Fibroblast of the aortic adventitia (primary cell): ENCODE results near the gene HDX. TPM values are rescaled to one million over a fixed set of nuclear protein-coding genes. Genes with fewer than 3 reads are reported as not detected.

Experiments used
- DNase-seq: peaks from one replicate; pipeline ENCODE4 v3.0.0-alpha.2; 2010; ENCODE audit warnings: low read depth
- H3K4me3 ChIP-seq: 2 replicates; pipeline ENCODE4 v1.5.1; 2011; ENCODE audit warnings: low read depth, mild to moderate bottlenecking, control low read depth, low read length, moderate library complexity
- total RNA-seq: library from RNA; depleted of rRNA; stranded (reverse); fragments of >200 nt; gene quantifications from 2 replicates; pipeline ENCODE4 v1.2.3, GENCODE V29; 2012; ENCODE audit warnings: low replicate concordance
- TF ChIP-seq, protein P1 (sequence below): IDR thresholded peaks from 2 replicates; pipeline ENCODE4 v1.5.1; 2011; ENCODE audit warnings: mild to moderate bottlenecking, low read length, control low read depth, inconsistent platforms; ENCODE audit not compliant: insufficient read depth

The HDX gene
- total RNA-seq, 1 donor = 5.6 TPM

DNA sequence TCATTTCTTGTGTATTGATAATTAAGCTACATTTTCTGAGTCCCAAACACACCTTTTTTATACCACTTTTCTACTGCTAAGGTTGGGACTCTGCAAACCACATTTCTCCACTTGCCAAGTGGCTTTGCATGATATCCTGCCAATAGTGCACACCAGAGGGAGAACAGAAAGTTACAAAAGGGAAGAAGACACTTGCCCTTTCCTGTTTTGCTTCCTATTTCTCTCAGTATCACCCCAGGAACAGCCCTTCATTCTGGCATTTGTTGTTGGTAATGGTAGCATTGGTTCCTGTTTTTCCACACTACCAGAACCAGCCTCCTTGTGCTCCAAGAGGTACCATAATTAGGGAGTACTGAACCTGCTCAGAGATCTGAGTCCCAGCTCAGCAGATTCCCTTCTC, 87.1 kb downstream of the HDX start:
- TF ChIP-seq, protein P1, sequence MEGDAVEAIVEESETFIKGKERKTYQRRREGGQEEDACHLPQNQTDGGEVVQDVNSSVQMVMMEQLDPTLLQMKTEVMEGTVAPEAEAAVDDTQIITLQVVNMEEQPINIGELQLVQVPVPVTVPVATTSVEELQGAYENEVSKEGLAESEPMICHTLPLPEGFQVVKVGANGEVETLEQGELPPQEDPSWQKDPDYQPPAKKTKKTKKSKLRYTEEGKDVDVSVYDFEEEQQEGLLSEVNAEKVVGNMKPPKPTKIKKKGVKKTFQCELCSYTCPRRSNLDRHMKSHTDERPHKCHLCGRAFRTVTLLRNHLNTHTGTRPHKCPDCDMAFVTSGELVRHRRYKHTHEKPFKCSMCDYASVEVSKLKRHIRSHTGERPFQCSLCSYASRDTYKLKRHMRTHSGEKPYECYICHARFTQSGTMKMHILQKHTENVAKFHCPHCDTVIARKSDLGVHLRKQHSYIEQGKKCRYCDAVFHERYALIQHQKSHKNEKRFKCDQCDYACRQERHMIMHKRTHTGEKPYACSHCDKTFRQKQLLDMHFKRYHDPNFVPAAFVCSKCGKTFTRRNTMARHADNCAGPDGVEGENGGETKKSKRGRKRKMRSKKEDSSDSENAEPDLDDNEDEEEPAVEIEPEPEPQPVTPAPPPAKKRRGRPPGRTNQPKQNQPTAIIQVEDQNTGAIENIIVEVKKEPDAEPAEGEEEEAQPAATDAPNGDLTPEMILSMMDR = no peak
- no peak overlapping the region for H3K4me3 ChIP-seq
- DNase-seq = no peak

DNA sequence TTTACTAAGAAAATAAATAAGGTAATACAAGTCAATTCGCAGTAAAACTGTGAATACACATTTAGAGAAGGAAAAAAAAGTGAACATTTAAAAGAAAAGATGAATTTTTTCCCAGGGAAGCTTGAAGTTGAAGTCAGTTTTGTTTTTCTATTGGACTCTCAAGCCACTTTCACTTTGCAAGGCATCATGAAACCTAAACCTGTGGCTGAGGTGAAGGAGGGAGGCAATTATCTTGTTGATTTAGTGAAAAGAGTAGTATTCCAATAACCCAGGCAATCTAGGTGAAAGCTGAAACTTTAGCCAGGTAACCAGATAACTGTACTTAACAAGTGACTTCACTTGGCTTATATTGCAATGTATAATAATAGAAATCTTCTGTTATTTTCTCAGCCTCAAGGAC, 138.6 kb downstream of the HDX start:
- DNase-seq = no peak
- TF ChIP-seq, protein P1 = no peak
- no peak overlapping the region for H3K4me3 ChIP-seq

DNA sequence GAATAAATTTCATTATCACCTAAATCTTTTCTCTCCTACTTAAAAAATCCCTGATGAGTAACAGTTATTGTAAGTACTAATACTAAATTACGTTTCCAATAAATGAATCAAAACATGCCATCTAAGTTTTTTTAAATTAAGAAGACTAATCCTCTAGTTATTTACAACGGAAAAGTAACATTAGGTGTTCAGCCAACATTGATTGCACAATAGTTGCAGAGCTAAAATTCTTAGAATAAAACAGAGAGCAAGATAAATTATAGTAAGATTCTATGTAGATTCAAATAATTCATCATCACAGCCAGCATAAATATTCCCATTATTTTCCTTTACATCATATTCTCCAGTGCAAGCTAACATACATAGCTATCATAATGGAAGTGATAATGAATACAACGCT, 139.2 kb downstream of the HDX start:
- H3K4me3 ChIP-seq = no peak overlapping the region
- peak; percentile 43 for DNase-seq
- TF ChIP-seq, protein P1 = no peak

DNA sequence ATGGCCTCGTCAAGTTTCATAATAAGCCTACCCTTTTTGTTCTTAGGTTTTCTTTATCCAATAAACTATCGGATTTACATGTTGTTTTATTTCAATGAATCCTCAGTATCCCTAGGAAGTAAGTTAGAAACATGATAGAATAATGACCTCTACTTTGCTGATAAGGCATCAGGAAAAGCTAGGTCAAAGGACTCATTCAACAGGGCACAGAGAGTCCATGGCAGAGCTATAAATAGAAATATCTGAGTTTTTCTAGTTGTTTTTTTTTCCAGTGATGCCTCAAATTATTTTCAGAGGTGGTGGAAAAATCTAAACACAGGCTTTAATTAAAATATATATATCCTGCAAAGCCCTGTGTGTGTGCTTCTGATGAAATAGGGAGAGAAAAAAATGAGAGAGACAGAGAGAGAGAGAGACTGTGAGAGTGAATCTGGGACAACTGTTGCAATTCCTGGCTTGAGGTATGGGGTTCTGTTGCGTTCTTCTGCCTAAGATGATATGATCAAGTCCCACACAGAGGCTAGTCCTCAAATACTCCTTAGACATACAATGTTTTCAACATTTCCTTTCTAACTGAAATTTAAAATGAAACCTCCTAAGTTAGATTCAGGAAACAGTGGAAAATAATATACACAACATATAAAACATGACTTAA, 139.9 kb downstream of the HDX start:
- DNase-seq = peak; percentile 45
- H3K4me3 ChIP-seq = no peak overlapping the region
- TF ChIP-seq, protein P1 = no peak

DNA sequence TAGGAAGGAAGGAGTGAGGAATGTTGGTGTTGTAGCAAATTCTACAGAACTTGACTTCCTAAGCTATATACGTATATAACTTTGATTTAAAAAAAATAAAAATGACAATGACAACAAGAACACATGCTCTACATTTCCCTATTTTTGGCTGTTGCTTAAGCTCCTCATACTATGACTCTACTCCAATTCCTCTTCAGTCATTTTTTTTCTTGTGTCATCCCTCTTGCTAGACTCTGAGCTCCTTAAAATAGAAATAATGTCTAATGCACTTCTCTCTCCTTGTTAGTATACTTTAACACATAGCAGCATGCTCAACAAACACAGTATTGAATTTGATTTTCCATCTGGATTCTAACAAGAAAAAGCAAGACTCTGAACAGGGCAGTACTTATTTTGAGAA, 144.0 kb downstream of the HDX start:
- TF ChIP-seq, protein P1 = no peak

DNA sequence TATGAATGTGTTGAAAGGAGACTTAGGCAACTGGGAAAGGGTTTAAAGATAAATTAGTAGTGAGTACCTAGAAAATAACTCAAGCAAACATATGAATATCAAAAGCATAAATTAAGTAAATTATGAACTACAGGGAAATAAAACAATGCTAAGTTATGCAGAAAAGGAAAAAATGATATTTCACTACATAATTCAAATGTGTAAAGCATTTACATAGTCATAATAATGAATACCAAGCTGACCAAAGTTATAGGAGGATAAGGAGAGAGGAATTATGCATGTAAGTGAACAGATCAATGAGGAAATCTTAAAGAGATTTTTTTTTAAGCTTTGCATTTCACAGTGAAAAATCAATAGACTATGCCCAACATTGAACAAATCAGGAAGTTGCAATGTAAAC, 145.0 kb downstream of the HDX start:
- TF ChIP-seq, protein P1 = no peak
- no peak for DNase-seq
- H3K4me3 ChIP-seq = no peak overlapping the region

More for the DNA sequence above, 144.0 kb downstream of the HDX start:
- no peak overlapping the region for H3K4me3 ChIP-seq
- DNase-seq = no peak

DNA sequence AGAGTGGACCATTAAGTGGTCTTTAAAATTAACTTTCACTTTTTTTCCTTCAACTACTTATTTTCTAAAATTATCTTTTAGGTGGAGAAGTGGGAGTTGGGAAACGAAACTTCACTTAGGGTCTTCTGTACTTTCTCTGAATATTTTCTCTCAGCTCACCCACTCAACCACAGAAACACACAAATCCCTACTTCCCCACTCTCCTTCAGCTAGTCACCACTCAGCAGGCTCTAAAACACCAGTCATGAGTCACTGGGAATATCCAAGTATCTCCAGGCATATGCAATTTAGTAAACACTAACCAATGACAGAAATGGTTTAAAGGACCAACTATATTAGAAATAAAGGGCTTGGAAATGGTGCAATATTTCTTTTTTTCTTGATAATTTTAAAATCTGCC, 161.3 kb downstream of the HDX start:
- TF ChIP-seq, protein P1 = no peak
- no peak overlapping the region for H3K4me3 ChIP-seq
- DNase-seq = no peak
